ENCODE measurements around the gene PHF12. TPM values are rescaled to one million over a fixed set of nuclear protein-coding genes. Genes with fewer than 3 reads are reported as not detected.

Gene PHF12
- total and polyA plus RNA-seq, 8 donors: 8.3 to 206 (median 24.7) TPM

GRCh38 chr17:28916302-28916934, 34.9 kb downstream of the PHF12 start:
- Histone ChIP-seq H3K27ac (no peak overlapping the region), H3K36me3 (peaks cover 85 to 100% (median 100%) of the 10 kb centered on the region in 4 donors), H3K9me3 (no peaks in the 10 kb centered on the region), H3K27me3 (no peaks in the 10 kb centered on the region), H3K4me3 (no peak overlapping the region), H3K4me1 (peaks cover 12 to 27% (median 19%) of the 10 kb centered on the region in 4 donors)
- intact Hi-C loops (cut with DNase I; ENCODE audit: low total_unique reads): no loop called here
- WGBS, 5 donors: 26 to 43% (median 38%) methylated on average over 6 of the region's 6 CpGs
- TF ChIP-seq EP300 (IDR thresholded peaks at IDR 0.05) (no peak), POLR2A (IDR thresholded peaks at IDR 0.05) (no peak), POLR2AphosphoS5 (IDR thresholded peaks at IDR 0.05) (peak in 1 of 3 donors; percentile 40)
- TF ChIP-seq, protein P1, sequence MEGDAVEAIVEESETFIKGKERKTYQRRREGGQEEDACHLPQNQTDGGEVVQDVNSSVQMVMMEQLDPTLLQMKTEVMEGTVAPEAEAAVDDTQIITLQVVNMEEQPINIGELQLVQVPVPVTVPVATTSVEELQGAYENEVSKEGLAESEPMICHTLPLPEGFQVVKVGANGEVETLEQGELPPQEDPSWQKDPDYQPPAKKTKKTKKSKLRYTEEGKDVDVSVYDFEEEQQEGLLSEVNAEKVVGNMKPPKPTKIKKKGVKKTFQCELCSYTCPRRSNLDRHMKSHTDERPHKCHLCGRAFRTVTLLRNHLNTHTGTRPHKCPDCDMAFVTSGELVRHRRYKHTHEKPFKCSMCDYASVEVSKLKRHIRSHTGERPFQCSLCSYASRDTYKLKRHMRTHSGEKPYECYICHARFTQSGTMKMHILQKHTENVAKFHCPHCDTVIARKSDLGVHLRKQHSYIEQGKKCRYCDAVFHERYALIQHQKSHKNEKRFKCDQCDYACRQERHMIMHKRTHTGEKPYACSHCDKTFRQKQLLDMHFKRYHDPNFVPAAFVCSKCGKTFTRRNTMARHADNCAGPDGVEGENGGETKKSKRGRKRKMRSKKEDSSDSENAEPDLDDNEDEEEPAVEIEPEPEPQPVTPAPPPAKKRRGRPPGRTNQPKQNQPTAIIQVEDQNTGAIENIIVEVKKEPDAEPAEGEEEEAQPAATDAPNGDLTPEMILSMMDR (IDR thresholded peaks at IDR 0.05): peak in 5 of 7 experiments; percentile 40 to 71 (median 55)
- DNase-seq: peak; percentile 60 to 74

DNA sequence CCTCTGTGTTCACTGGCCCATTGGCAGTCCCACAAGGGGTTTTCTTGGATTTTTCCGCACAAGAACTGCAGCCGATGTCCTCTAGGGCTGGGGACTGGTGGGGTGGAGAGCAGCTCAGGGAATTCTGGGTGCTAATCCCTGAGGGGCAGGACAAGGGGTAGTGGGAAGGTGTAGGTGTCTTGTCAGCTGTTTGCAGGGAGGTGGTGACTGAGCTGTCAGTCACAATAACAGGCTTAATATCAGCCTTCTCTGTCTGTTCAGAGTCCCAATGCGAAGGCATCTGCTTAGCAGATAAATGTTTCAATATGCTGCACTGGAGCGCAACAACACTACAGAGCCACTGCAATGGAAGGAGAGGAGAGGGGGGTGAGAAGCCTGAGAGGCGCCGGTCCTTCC, 38.4 kb downstream of the PHF12 start:
- Histone ChIP-seq H3K27me3 (no peaks in the 10 kb centered on the region), H3K27ac (peak overlapping the region in 1 of 5 donors; percentile 34), H3K4me1 (peaks cover 22 to 43% (median 24%) of the 10 kb centered on the region in 4 donors), H3K4me3 (no peak overlapping the region), H3K36me3 (peaks cover 88 to 100% (median 100%) of the 10 kb centered on the region in 4 donors), H3K9me3 (no peaks in the 10 kb centered on the region)
- TF ChIP-seq, protein P1 (IDR thresholded peaks at IDR 0.05): no peak
- TF ChIP-seq POLR2AphosphoS5 (IDR thresholded peaks at IDR 0.05): no peak
- TF ChIP-seq EP300 (IDR thresholded peaks at IDR 0.05): no peak
- no peak for TF ChIP-seq POLR2A (IDR thresholded peaks at IDR 0.05)
- intact Hi-C loops (cut with DNase I; ENCODE audit: low total_unique reads): no loop called here
- no peak for DNase-seq
- WGBS, 5 donors: 90 to 95% (median 93%) methylated on average over 6 of the region's 6 CpGs

DNA sequence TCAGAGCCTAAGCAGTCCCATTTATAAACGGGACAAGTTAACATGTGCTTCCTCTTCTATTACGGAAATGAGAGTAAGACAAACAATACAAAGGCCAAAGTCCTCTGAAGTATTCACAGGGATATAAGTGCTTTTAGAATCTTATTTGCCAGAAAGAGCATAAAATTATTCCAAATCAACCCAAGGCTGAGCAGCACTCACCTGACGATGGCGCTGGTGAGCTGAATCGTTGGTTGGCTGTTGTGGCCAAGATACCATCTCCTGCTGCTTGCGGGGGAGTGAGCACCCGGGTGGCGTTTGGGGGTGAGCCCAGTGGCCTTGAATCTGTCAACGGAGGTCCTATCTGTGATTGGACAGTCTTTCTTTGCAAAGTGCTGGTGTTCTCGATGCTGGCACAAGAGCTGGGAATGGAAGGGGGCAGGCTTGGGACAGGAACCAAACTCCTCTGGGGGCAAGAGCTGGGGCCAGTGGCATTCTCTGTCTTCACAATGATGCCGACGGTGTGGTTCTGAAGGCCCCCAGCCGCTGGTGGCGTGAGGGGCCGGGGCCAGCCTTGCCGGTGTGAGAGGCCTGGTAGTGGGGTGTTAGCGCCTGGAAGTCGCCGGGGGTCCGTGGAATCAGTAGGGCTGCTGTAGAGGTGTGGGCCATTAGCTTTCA, 38.9 kb downstream of the PHF12 start:
- no peaks in the 10 kb centered on the region for H3K27me3 ChIP-seq
- no peak for TF ChIP-seq EP300 (IDR thresholded peaks at IDR 0.05)
- TF ChIP-seq, protein P1 (IDR thresholded peaks at IDR 0.05): peak in 1 of 7 experiments; percentile 21
- intact Hi-C loops (cut with DNase I; ENCODE audit: low total_unique reads): no loop called here
- WGBS, 5 donors: 62 to 77% (median 64%) methylated on average over 17 to 20 of the region's 20 CpGs
- H3K27ac ChIP-seq: peak overlapping the region in 1 of 5 donors; percentile 34
- H3K36me3 ChIP-seq: peaks cover 87 to 100% (median 100%) of the 10 kb centered on the region in 4 donors
- H3K4me3 ChIP-seq: no peak overlapping the region
- no peaks in the 10 kb centered on the region for H3K9me3 ChIP-seq
- no peak for DNase-seq
- peaks cover 24 to 48% (median 30%) of the 10 kb centered on the region in 4 donors for H3K4me1 ChIP-seq

GRCh38 chr17:28911411-28912045, 39.8 kb downstream of the PHF12 start:
- Histone ChIP-seq H3K4me1 (peaks cover 24 to 56% (median 37%) of the 10 kb centered on the region in 4 donors), H3K9me3 (no peaks in the 10 kb centered on the region), H3K36me3 (peaks cover 86 to 100% (median 100%) of the 10 kb centered on the region in 4 donors), H3K27me3 (no peaks in the 10 kb centered on the region), H3K27ac (peak overlapping the region in 2 of 5 donors; percentile 19 to 34), H3K4me3 (no peak overlapping the region)
- TF ChIP-seq POLR2AphosphoS5 (IDR thresholded peaks at IDR 0.05): no peak
- no peak for TF ChIP-seq EP300 (IDR thresholded peaks at IDR 0.05)
- TF ChIP-seq, protein P1 (IDR thresholded peaks at IDR 0.05): no peak
- no peak for TF ChIP-seq POLR2A (IDR thresholded peaks at IDR 0.05)
- 88 to 95% (median 91%) methylated on average over 13 of the region's 13 CpGs for WGBS, 5 donors
- intact Hi-C loops (cut with DNase I; ENCODE audit: low total_unique reads): no loop called here
- DNase-seq: no peak
